SK-N-SH (cell line): Measurements from ENCODE around the gene MAGEA10. TPM values are rescaled to one million over a fixed set of nuclear protein-coding genes. Genes with fewer than 3 reads are reported as not detected.
"Not testable (repeated sequence)": the region's sequence is repeated elsewhere in the genome, so short reads cannot be mapped to it uniquely, and the experiment has no call there.

Experiments used
- CTCF ChIA-PET: fragments of 300-600, 350-600 bp; formaldehyde crosslinking; extraction: SDS; loops from one replicate; lab custom pipeline; 2021; lab: Yijun Ruan, JAX
- POLR2A ChIA-PET: fragments of 350-600 bp; sonication (Branson Sonifier 250); formaldehyde crosslinking; extraction: SDS; loops from one replicate; lab custom pipeline; 2020; ENCODE audit warnings: antibody characterized with exemption, inconsistent platforms; lab: Yijun Ruan, JAX
- DNase-seq: peaks from one replicate; pipeline ENCODE4 v3.0.0; 2012
- H2AFZ ChIP-seq: fragments of 200-600 bp; sonication (generic); 2 replicates; pipeline ENCODE4 v1.8.1; 2016; ENCODE audit warnings: antibody characterized with exemption, mild to moderate bottlenecking, low read depth
- H3F3A ChIP-seq: fragments of 200-600 bp; sonication (generic); replicated peaks from 2 replicates; pipeline ENCODE3; 2016; ENCODE audit warnings: antibody characterized with exemption, mild to moderate bottlenecking; ENCODE audit not compliant: insufficient read depth
- H3K27ac ChIP-seq, 2 experiments: fragments of 200-500 bp in 1 of 2; fragments of 200-600 bp in 1 of 2; sonication (Bioruptor generic) in 1 of 2; sonication (generic), shearing (Covaris generic) in 1 of 2; 2 replicates each; pipeline versions ENCODE4 v1.5.1 to v1.6.1; 2014 to 2016; ENCODE audit warnings: low read depth in 2 of 2, inconsistent platforms in 1 of 2, low read length in 1 of 2, mild to moderate bottlenecking in 1 of 2, mixed read lengths in 1 of 2
- H3K27me3 ChIP-seq: fragments of 200-600 bp; sonication (generic), shearing (Covaris generic); 2 replicates; pipeline ENCODE4 v1.6.1; 2016; ENCODE audit warnings: mixed run types; ENCODE audit not compliant: insufficient read depth
- H3K36me3 ChIP-seq, 2 experiments: fragments of 200-500 bp in 1 of 2; fragments of 200-600 bp in 1 of 2; sonication (Bioruptor generic) in 1 of 2; sonication (generic) in 1 of 2; replicated peaks in 1 of 2; 2 replicates each; pipeline versions ENCODE3 to v1.5.1; 2014 to 2016; ENCODE audit warnings: low read length in 1 of 2, mild to moderate bottlenecking in 1 of 2; ENCODE audit not compliant: insufficient read depth in 2 of 2, control insufficient read depth in 1 of 2
- H3K4me1 ChIP-seq, 2 experiments: fragments of 200-500 bp in 1 of 2; fragments of 200-600 bp in 1 of 2; sonication (Bioruptor generic) in 1 of 2; sonication (generic), shearing (Covaris generic) in 1 of 2; 2 replicates each; pipeline versions ENCODE4 v1.5.1 to v1.6.1; 2014 to 2016; ENCODE audit warnings: low read depth in 1 of 2, low read length in 1 of 2, mixed run types in 1 of 2; ENCODE audit not compliant: insufficient read depth in 2 of 2, control insufficient read depth in 1 of 2
- H3K4me2 ChIP-seq: fragments of 200-600 bp; sonication (generic), shearing (Covaris generic); 2 replicates; pipeline ENCODE4 v1.6.1; 2017; ENCODE audit warnings: mixed run types
- H3K4me3 ChIP-seq, 2 experiments: fragments of 200-500 bp in 1 of 2; fragments of 200-600 bp in 1 of 2; sonication (Bioruptor generic) in 1 of 2; sonication (generic), shearing (Covaris generic) in 1 of 2; 2 replicates each; pipeline versions ENCODE4 v1.5.1 to v1.8.1; 2014 to 2016; ENCODE audit warnings: low read depth in 2 of 2, inconsistent platforms in 1 of 2, low read length in 1 of 2, mild to moderate bottlenecking in 1 of 2, mixed read lengths in 1 of 2, moderate library complexity in 1 of 2
- H3K79me2 ChIP-seq: fragments of 200-600 bp; sonication (generic); 2 replicates; pipeline ENCODE4 v1.8.1; 2017; ENCODE audit warnings: mild to moderate bottlenecking; ENCODE audit not compliant: insufficient read depth
- H3K9ac ChIP-seq: fragments of 200-600 bp; sonication (generic); 2 replicates; pipeline ENCODE4 v1.6.1; 2017; ENCODE audit warnings: mixed run types
- H3K9me2 ChIP-seq: fragments of 200-600 bp; sonication (generic); 2 replicates; pipeline ENCODE4 v1.6.1; 2017; ENCODE audit warnings: mixed run types
- H3K9me3 ChIP-seq: fragments of 200-600 bp; sonication (generic); 2 replicates; pipeline ENCODE4 v1.6.1; 2017; ENCODE audit warnings: mixed run types, mild to moderate bottlenecking, moderate library complexity
- H4K20me1 ChIP-seq: fragments of 200-600 bp; sonication (generic); 2 replicates; pipeline ENCODE4 v1.6.1; 2017; ENCODE audit warnings: mild to moderate bottlenecking, mixed run types; ENCODE audit not compliant: insufficient read depth
- FOXJ3 ChIP-seq: sonication (generic); formaldehyde crosslinking; IDR thresholded peaks from 2 replicates; pipeline ENCODE4 v1.5.1; 2020; ENCODE audit warnings: mild to moderate bottlenecking, missing genetic modification reagents
- MAX ChIP-seq: IDR thresholded peaks from 2 replicates; pipeline ENCODE4 v1.4.0; 2012; ENCODE audit warnings: low read depth
- MEF2A ChIP-seq: IDR thresholded peaks from 2 replicates; pipeline ENCODE4 v1.4.0; 2012; ENCODE audit warnings: low read depth, borderline replicate concordance
- MXI1 ChIP-seq: IDR thresholded peaks from 2 replicates; pipeline ENCODE4 v1.6.1; 2012; ENCODE audit warnings: mild to moderate bottlenecking, low read depth, low read length, improper control_type of control experiment
- PBX3 ChIP-seq: IDR thresholded peaks from 2 replicates; pipeline ENCODE4; 2012
- POLR2AphosphoS5 ChIP-seq: IDR thresholded peaks from 2 replicates; pipeline ENCODE4 v1.6.1; 2012; ENCODE audit warnings: low read depth, low read length
- RFX5 ChIP-seq: IDR thresholded peaks from 2 replicates; pipeline ENCODE4 v1.6.1; 2012; ENCODE audit warnings: mild to moderate bottlenecking, improper control_type of control experiment, low read length
- RXRA ChIP-seq: IDR thresholded peaks from 2 replicates; pipeline ENCODE4 v1.4.0; 2012; ENCODE audit warnings: low read depth, mild to moderate bottlenecking, borderline replicate concordance
- SMC3 ChIP-seq: IDR thresholded peaks from 2 replicates; pipeline ENCODE4 v1.6.1; 2012; ENCODE audit warnings: low read depth, low read length, improper control_type of control experiment
- TAF1 ChIP-seq: IDR thresholded peaks from 2 replicates; pipeline ENCODE4 v1.6.1; 2012; ENCODE audit warnings: low read depth, mild to moderate bottlenecking, low read length, moderate library complexity, borderline replicate concordance
- ZBTB33 ChIP-seq: IDR thresholded peaks from 2 replicates; pipeline ENCODE4 v1.4.0; 2012; ENCODE audit warnings: low read depth, borderline replicate concordance
- WGBS: methylation state at CpG from one replicate; pipeline ENCODE4 v1.1.6; 2017; ENCODE audit warnings: low lambda C conversion rate; 5-methylcytosine and 5-hydroxymethylcytosine counted together
- polyA plus RNA-seq, 3 experiments: library from polyadenylated mRNA; depleted of rRNA; stranded (reverse); fragments of >200 nt; gene quantifications; 2 replicates each; pipeline ENCODE4 v1.2.3, GENCODE V29; 2012
- TF ChIP-seq, protein P1 (sequence below): IDR thresholded peaks from 2 replicates; pipeline ENCODE4 v1.4.0; 2012; ENCODE audit warnings: low read depth, borderline replicate concordance

Gene MAGEA10
- polyA plus RNA-seq, 1 of the 3 experiments (the other 2 are of a cell fraction) = 49.8 TPM

DNA sequence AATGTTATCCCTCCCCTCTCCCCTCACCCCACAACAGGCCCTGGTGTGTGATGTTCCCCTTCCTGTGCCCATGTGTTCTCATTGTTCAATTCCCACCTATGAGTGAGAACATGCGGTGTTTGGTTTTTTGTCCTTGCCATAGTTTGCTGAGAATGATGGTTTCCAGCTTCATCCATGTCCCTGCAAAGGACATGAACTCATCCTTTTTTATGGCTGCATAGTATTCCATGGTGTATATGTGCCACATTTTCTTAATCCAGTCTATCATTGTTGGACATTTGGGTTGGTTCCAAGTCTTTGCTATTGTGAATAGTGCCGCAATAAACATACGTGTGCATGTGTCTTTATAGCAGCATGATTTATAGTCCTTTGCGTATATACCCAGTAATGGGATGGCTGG lies 35.5 kb upstream of the MAGEA10 start:
- H4K20me1 ChIP-seq, H3F3A ChIP-seq, H2AFZ ChIP-seq, H3K4me1 ChIP-seq, H3K9ac ChIP-seq, H3K9me3 ChIP-seq, CTCF ChIA-PET, DNase-seq, POLR2A ChIA-PET, H3K27me3 ChIP-seq, H3K27ac ChIP-seq, H3K4me2 ChIP-seq, H3K9me2 ChIP-seq, H3K36me3 ChIP-seq, H3K79me2 ChIP-seq, H3K4me3 ChIP-seq: not testable (repeated sequence)
- 83% methylated on average over 1 of the region's 4 CpGs for WGBS

DNA sequence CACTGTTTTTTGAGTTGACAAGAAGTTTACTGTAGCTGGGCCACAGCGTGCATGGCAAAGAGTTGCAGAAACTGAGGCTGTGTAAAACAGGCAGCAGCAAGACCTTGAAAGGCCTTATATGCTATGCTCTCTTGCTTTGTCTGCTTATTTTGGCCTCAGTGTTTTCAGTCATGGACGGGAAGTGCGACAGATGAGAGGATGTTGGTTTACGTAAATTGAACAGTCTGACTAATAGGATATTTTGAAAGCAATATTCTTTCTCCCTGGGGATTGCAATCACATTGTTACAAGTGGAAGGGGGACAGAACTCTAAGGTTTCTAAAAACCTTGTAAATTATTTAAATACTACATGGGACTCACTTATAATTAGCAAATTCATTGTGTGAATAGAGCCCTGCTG lies 32.2 kb upstream of the MAGEA10 start:
- ChIA-PET POLR2A (no interaction called here), CTCF (no interaction called here)
- no peaks in the 10 kb centered on the region for H3K36me3 ChIP-seq
- WGBS = 45% methylated on average over 4 of the region's 4 CpGs
- H3K9me2 ChIP-seq = no peaks in the 10 kb centered on the region
- no peaks in the 10 kb centered on the region for H3K4me1 ChIP-seq
- TF ChIP-seq FOXJ3 (CRISPR knock-in tag) (no peak), POLR2AphosphoS5 (no peak), RFX5 (no peak), MXI1 (no peak), RXRA (no peak), MEF2A (no peak), ZBTB33 (no peak)
- no peak overlapping the region for H3K27ac ChIP-seq
- H3K9me3 ChIP-seq = no peaks in the 10 kb centered on the region
- H3K27me3 ChIP-seq = no peaks in the 10 kb centered on the region
- no peaks in the 10 kb centered on the region for H4K20me1 ChIP-seq
- H3K4me2 ChIP-seq = no peak overlapping the region
- H2AFZ ChIP-seq = no peak overlapping the region
- H3F3A ChIP-seq = no peaks in the 10 kb centered on the region
- H3K9ac ChIP-seq = no peak overlapping the region
- H3K79me2 ChIP-seq = no peaks in the 10 kb centered on the region
- no peak overlapping the region for H3K4me3 ChIP-seq
- DNase-seq = no peak

DNA sequence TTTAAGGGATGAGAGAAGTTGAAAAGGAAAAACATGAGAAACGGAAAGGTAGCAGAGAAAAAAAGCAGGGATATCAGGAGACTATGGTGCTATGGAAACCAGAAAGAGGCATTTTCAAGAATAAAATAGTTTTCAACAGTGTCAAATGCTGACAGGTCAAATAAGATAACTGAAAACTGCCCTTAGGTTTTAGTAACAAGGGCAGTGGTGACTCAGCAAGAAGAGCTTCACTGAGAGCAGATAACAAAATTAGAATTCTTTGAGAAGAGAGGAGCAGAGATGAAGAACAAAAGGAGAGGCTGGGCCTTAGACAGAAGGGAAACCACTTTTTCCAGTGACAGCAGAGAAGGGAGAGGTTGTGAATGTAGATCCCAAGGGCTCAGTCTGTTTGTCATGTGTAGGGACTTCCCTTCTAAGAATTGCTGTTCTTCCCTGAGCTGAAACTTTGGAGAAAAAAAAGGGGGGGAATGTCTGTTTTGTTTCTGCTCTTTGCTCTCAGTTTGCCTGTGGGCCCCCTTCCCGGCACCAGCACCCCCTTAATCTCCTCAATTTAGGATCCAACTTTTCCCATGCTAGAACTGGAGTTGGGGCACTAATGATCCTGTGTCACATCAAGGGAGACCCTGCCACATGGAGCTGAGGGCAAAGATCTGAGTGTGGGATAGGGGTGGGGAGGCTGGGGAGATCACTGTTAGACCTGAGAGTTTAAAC lies 26.8 kb upstream of the MAGEA10 start:
- WGBS = 33% methylated on average over 2 of the region's 2 CpGs
- TF ChIP-seq MAX (no peak), SMC3 (no peak), TAF1 (no peak), MXI1 (no peak), PBX3 (no peak)
- TF ChIP-seq, protein P1, sequence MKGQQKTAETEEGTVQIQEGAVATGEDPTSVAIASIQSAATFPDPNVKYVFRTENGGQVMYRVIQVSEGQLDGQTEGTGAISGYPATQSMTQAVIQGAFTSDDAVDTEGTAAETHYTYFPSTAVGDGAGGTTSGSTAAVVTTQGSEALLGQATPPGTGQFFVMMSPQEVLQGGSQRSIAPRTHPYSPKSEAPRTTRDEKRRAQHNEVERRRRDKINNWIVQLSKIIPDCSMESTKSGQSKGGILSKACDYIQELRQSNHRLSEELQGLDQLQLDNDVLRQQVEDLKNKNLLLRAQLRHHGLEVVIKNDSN = no peak
- Histone ChIP-seq H3K4me3 (no peak overlapping the region), H4K20me1 (no peaks in the 10 kb centered on the region), H3K9me3 (no peaks in the 10 kb centered on the region), H3K36me3 (no peaks in the 10 kb centered on the region), H3K4me2 (no peak overlapping the region), H3K9ac (no peak overlapping the region), H3K27ac (no peak overlapping the region), H3K79me2 (no peaks in the 10 kb centered on the region), H3K9me2 (no peaks in the 10 kb centered on the region), H2AFZ (no peak overlapping the region), H3K4me1 (no peaks in the 10 kb centered on the region), H3K27me3 (no peaks in the 10 kb centered on the region), H3F3A (no peaks in the 10 kb centered on the region)
- no peak for DNase-seq
- ChIA-PET POLR2A (no interaction called here), CTCF (no interaction called here)
